ENCODE results near the gene PNPO.
"Not testable (repeated sequence)": the region's sequence is repeated elsewhere in the genome, so short reads cannot be mapped to it uniquely, and the experiment has no call there.

The PNPO gene

DNA sequence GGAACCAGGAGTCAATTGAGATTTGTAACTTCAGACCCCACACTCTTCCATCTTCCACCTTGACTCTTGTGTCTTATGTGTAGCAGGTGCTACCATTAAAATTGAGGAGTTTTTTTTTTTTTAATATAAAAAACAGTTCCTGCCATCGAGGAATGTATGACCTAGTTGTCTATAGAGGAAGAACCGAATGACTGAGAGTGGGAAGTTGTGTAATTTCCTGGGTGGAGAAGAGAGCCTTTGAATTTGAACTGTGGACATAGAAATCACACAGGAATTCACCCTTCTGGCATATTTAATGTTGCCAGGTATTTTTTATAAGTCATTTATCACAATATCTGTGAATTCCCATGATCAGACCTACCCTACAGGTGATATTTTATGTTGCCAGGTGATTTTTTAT lies 23.4 kb upstream of the PNPO start:
- no peak for ATAC-seq

DNA sequence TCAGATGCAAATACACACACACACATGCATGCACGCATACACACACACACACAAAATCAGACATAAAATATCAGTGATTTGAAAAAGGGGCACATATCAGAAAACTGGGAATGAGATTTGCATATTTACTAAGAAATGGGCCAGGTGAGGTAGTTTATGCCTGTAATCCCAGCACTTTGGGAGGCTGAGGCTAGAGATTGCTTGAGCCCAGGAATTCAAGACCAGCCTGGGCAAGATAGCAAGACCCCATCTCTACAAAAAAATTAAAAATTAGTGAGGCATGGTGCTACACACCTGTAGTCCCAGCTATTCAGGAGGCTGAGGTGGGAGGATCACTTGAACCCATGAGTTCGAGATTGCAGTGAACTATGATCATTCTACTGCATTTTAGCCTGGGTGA lies 22.4 kb upstream of the PNPO start:
- ATAC-seq: no peak

DNA sequence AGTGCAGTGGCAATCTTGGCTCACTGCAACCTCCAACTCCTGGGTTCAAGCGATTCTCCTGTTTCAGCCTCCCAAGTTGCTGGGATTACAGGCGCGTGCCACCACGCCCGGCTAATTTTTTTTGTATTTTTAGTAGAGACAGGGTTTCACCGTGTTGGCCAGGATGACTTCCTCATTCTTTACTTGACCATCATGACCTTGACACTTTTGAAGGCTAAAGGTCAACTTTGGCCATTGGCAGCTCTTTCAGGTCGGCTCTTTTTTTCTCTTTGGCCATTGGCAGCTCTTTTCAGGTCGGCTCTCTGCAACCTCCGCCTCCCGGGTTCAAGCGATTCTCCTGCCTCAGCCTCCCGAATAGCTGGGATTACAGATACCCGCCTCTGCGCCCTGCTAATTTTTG lies 21.5 kb upstream of the PNPO start:
- ATAC-seq: not testable (repeated sequence)

DNA sequence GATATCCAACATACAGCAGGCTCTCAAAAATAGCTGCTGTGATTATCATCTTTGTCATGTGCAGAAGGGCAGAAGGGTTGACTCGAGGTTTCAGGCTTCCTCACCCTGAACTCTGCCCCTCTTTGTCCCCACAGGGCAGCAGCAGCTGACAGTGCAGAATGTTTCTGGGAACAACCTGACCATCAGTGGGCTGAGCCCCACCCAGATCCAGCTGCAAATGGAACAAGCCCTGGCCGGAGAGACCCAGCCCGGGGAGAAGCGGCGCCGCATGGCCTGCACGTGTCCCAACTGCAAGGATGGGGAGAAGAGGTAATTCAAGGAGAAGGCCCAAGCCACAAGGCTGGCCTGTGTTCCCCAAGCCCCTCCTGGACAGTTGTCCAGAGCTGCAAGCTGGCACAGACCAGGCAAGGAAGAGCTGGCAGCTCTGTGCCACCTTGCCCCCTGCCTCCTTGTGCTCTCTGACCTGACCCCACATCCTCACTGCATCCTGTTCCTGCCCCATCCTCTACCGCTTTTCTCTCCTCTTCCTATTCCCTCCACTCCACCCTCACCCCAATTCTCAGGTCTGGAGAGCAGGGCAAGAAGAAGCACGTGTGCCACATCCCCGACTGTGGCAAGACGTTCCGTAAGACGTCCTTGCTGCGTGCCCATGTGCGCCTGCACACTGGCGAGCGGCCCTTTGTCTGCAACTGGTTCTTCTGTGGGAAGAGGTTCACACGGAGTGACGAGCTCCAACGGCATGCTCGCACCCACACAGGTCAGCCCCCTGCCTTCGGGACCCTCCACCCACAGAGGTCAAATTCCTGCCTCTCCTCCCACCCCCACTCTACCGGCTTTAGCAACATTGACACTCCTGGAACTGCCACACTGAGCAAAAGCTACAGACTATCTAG lies 16.3 kb upstream of the PNPO start:
- no peak for ATAC-seq

DNA sequence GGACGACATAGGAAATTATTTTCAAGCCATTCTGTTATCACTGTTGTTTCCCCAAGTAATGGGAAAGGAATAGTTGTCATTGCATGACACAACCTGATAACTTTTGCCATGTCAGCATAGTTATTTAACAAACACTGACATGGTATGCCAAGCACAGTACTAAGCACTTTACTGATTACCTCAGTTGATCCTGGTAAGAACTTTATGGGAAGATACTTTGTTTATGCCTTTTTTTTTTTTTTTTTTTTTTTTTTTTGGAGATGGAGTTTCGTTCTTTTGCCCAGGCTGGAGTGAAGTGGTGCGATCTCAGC lies 15.7 kb upstream of the PNPO start:
- no peak for ATAC-seq

DNA sequence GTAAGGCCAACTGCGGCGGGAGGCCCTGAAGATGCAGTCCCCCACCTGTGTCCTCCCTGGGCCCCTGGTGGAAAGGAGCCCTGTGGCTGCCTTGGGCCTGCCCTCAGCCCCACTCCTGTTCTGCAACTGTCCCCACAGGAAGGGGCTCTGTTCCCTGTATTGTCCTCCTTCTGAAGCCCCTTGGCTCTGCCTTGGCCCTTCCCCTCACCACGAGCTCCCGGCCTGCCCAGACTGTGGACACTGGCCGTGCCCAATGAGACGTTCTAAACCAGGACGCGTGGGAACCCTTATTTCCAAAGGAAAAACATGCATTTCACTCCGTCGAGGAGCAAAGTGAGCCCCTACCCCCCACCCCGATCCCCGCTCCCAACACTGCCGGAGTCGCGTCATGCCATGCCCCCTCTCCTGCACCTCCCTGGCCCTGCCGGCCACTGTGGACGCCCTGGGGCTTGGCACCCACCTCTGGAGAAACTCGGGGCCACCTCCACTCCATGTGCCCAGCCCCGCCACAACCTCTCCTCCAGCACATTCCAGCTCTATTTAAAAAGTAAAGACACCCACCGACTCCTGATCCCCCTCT lies 13.5 kb upstream of the PNPO start:
- no peak for ATAC-seq

DNA sequence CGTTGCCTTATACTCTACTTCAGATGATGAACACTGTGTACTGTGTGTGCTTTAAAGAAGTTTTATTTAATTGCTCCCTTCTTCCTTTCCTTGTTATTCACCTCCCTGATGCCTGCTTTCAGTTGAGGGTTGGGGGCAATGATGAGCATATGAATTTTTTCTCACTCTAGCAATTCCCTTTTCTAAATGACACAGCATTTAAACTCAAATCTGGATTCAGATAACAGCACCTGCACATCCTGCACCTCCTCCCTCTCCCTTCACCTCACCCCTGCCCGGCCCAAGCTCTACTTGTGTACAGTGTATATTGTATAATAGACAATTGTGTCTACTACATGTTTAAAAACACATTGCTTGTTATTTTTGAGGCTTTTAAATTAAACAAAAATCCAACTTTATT lies 13.0 kb upstream of the PNPO start:
- ATAC-seq: no peak

DNA sequence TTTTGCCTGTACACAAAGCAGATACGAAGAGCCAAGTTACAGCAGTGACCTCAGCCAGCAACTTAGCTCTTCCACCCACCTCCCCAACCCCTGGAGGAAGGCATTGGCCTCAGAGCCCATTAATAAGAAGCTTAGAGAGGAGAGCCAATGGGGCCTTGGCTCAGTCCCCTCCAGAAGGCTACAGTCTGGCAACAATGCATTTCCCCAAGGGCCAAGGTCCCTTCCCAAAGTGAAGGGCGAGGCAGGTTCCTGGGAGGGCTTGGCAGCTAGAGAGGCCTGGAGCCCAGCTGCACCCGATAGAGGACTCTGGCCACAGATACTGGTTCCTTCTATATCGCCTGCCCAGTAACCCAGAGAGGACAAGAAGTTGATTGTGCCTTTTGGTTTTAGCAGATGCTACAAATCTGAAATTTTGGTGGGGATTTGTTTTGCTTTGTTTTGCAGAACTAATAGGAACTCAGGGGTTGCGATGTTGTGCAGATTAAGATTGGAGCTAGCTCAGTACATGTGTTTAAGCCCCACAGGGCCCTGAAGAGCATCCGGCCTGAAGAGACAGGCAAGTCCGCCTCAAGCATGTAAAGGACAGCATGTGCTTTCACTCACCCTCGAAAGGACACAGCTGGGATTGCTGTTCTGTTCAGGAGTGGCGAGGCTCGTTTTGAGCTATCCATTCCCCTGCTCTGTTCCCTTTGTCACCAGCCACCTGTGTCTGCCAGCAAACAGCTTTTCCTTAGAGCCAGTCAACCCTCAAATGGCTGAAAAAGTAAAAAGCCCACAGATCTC lies 12.0 kb upstream of the PNPO start:
- no peak for ATAC-seq

DNA sequence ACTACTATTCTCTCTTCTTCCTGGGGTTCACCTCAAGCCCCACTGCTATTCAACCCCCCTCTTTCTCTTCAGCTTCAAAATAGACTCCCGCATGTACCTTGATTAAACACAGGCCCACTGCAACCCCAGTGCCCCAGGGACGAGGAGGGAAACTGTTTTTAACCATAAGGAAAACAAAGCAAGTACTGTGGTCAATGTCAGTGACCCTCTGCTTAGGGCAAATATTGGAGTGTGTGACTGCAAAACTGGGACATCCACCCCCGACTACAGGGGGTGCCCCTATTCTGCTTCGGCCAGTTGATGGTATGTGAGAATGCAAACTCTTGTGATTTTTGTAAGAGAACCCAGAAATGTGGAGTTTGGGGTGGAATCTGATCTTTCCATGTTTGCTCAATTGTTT lies 9.5 kb upstream of the PNPO start:
- no peak for ATAC-seq

DNA sequence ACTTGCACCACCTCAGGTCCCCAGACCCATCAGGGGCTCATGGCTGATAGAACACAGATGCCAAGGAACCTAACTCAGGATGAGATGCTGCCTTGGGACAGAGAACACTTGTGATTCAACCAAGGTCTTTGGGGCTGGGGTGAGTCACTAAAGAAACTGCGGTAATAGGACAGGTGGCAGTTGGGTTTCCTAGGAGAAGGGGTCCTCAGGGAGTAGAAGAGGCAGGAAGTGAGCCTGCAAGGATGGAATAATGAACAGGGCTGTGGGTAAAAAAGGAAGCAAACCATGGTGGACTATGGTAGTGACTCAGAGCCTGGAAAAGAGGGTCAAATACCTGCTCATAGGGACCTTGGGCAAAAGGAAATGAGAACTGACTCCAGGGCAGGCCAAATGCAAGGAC lies 6.5 kb upstream of the PNPO start:
- ATAC-seq: no peak

DNA sequence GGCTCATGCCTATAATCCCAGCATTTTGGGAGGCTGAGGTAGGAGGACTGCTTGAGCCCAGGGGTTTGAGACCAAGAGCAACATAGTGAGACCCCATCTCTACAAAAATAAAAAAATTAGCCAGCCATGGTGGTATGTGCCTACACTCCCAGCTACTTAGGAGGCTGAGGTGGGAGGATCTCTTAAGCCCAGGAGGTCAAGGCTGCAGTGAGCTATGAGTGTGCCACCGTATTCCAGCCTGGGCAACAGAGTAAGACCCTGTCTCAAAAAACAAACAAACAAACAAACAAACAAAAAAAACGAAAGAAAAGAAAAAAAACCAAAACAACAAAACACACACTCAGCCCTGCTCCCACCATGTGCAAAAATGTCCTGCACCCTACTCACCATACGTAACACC lies 5.9 kb upstream of the PNPO start:
- not testable (repeated sequence) for ATAC-seq

DNA sequence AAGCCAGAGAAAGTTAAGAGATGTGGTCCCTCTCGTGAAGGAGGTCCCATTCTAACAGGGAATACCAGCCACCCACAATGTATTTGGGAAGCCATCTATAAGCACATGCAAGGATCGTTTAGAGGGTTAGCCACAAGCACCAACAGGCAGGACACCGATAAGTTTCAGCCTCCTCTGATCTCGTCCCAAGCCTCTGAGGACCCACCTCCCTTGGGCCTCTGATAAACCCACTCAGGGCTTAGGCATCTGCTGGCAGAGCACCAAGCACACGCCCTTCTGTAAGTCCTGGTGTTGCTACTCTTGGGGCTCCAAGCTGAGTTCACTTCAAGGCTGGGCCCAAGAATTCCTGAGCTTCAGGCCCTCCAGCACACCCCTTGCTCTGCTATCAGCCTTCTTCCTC lies 5.4 kb upstream of the PNPO start:
- ATAC-seq: no peak

DNA sequence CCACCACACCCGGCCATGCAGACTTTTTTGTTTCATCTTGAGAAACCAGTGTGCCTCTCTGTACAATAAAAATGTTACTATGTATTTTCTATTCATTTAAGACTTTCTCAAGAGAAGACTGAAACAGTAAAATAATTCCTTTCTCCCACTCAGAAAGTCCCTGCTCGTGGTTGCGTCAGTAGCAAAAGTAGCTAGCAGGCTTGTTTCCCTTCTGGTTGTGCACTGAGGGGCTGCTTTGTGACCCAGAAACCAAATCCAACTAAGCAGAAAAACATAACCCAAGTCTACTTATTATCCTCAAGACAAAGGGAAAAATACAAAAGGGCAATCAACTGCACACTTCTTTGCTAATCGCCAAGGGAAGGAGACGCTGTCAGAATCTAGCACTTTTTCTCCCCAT lies 3.4 kb upstream of the PNPO start:
- ATAC-seq: no peak

DNA sequence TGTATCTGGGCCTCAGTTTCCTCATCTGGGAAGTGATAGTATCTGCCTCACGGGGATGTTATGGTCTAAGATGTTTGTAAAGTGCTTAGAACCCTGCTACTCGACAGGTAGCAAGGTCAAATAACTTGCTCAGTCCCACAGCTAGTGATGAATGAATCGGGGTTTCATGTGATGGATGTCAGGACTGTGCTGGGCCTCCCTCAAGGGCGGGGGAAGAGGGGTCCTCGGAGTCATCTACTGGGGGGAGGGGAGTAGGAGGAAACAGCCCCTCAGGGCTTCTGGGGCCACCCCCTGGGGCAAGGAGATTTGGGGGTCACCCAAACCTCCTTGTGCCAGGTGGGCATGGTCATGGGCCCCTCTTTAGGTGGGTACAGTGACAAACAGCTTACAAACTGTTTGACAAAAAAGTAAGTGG lies 732 bp downstream of the PNPO start:
- ATAC-seq: no peak

DNA sequence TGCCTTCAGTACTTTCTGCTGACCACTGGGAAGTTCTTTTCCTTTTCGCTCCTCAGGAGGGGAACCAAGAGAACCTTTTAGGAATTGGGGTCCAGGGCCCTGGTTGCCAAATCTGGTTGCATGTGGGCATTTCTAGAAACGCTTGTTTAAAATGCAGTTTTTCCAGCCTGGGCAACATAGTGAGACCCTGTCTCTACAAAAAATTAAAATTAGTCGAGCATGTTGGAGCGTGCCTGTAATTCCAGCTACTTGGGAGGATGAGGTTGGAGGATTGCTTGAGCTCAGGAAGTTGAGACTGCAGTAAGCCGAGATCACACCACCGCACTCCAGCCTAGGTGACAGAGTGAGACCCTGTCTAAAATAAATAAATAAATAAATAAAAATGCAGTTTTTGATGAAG lies 1.2 kb downstream of the PNPO start:
- no peak for ATAC-seq

DNA sequence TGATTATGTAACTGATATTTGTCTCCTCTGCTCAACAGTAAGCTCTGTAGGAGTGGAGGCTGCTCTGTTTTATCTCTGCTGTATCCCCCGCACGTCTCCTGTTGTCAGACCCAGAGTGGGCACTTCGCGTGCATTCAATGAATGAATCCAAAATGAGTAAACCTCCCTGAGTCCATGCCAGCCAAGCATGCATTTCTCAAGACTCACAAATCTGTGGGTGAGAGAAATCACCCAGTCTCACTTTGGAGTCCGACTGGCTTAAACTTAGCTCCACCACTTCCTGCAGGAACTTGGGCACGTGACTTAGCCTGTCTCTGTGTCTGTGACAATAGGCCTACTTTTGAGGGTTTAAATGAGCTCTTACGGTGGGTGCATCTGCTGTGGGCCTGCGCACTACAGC lies 3.7 kb downstream of the PNPO start:
- ATAC-seq: no peak

DNA sequence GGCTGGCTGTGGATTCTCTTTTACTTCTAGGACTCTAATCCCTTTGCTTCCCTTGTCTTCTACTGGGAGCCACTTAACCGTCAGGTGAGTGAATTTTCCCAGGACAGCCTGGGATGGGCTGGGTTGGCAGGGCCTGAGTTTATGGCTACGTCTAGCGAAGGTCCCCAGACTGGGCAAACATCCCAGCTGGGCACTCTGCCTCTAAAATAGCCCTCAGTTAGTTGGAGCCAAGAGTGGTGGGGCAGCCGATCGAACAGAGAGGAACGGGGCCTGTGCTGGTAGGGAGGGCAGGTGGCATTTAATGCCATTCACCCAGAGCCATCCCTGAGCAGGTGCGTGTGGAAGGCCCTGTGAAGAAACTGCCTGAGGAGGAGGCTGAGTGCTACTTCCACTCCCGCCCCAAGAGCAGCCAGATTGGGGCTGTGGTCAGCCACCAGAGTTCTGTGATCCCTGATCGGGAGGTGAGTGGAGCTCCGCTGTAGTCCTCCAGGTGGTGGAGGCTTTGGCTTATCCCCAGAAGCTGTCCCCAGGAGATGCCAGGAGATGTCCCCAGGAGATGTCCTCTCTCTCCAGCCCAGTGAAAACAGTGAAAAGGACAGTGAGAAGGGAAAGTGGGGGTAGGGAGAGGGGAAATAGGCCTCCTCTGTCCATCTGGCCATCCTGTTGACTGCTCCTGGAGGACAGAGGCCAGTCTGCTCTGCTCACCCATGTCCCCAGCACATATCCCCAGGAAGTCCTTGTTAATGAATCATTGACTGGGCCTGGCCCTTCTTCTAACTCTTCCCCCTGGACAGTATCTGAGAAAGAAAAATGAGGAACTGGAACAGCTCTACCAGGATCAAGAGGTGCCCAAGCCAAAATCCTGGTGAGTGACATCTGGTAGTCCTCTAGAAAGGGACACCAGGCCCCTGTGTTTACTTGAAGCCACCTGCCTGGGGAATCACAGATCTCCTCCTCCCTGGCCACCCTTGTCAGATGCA lies 4.4 kb downstream of the PNPO start:
- no peak for ATAC-seq

DNA sequence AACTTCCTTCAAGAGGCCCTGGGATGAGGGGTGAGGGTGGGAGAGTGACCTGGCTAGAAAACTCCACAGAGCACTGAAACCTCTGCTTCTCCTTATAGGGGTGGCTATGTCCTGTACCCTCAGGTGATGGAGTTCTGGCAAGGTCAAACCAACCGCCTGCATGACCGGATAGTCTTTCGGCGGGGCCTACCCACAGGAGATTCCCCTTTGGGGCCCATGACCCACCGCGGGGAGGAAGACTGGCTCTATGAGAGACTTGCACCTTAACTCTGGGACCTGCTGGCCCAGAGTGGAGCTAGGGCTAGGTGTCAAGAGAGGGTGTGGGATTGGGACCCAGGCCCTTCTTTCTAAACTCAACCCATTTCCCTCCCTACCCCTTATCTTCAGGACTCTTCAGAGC lies 5.1 kb downstream of the PNPO start:
- no peak for ATAC-seq

DNA sequence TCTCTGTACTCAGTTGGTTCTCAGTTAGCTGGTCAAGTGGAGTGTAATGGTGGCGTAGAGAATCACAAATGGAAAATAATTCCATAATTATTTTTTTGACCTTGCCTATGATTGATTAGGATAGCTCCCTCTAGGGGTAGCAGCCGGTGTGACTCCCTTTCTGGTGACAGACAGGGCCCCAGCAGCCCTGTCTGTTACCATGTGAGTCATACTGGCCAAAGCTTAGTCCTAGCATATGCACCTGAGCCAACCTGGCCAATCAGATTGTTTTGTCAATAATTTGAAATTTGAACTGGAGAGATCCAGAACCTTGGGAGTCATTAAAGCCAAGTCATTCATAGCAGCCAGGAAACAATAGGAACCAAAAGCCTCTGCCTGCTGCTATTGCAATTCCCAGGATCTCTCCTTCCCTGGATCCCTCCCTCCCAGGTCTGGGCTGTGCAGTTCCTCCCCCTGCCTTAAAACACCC lies 5.6 kb downstream of the PNPO start:
- ATAC-seq: peak; percentile 89 to 95

DNA sequence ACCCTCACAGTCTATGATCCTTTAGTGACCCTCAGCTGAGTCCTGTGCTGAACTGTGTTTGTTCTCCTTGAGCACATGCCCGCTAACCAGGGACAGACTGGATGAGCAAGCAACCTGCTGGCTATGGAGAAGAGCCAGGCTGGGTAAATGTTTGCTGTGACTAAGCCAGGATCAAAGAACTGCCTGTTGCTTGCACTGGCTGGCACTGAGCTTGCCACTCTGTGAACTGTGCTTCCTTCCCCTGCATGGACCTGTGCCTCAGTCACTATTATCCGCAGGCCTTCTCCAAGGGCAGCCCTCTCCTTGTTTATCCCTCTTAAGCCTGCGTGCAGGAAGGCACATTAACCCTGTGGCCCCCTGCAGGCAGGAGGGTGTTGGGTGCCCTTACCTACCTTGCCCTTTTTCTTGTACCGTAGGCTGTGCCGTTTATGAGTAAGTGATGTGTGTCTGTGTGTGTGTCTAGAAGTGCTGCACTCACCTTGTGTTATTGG lies 7.4 kb downstream of the PNPO start:
- ATAC-seq: peak; percentile 8 to 9

DNA sequence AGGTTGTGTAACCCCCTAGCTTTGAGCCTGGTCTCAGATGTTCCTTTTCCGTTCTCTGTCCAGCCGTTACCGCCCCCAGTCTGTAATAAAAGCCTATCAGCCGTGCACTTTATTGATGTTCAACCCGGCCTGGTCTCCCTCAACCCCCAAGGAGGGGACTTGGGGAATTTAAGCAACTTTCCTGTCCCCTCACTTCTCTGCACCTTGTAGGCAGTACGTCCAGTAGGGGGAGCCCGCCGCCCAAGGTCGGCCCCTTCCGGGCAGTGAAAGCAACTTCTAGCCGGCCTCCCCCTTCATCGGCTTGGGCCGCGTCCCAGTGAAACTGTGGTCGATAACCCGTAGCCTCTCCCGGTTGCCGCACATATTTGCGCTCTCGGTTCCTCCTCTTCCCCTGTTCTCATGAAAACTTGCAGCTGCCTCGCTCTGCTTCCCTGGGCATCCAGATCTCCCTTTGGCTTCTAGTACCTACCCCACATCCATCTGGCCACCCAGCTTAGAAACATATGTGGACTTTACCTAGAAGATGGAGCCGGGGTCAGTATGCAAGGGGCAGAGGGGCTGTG lies 7.9 kb downstream of the PNPO start:
- ATAC-seq: peak; percentile 62 to 69

DNA sequence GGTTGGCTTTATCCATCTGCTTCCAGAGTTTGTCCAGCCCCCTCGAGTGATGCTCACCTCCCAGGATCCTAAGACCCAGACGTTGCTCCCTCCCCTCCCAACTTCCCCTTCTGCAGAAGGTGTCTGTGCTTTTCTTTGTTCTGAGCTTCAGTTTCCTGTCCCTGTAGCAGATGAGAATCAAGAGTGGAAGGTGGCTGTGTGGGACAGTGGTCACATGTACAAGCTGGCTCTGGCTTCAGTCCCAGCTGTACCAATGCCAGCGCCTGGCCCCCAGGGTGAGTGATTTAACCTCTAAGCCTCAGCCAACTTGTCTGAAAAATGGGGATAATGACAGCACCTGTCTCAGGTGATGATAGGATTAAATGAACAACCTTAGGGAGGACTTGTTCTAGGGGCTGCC lies 8.6 kb downstream of the PNPO start:
- ATAC-seq: no peak
